ENCODE results near the gene SCGN.

SCGN gene

DNA sequence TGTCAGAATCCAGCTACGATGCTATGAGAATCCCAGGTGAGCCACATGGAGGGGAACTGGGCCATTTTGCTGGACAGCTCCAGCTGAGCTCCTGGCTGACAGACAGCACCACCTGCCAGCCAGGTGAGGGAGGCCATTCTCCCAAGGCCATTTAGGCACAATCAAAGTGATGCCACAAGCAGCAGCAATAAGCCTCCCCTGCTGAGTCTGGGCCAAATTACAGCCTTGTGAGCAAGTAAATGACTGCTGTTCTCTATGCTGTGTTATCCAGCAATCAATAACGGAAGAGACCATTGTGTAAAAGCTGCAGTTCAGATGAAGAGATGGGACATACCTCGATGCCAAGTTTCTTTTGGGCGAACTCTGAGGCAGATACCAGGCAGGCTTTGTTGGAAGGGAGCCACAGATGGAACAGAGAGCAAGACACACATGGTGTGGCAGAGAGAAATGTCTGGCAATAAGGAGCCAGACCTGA lies 14.0 kb upstream of the SCGN start:
- no peaks in the 10 kb centered on the region for H3K79me2 ChIP-seq (ENCODE audit: insufficient read depth, low read depth)
- H3K4me3 ChIP-seq (IDR thresholded peaks at IDR 0.05; ENCODE audit: insufficient read depth, low read depth, low read length) = no peak overlapping the region
- no peaks in the 10 kb centered on the region for H3K36me3 ChIP-seq (ENCODE audit: insufficient read depth)
- H4K20me1 ChIP-seq (ENCODE audit: insufficient read depth) = no peaks in the 10 kb centered on the region
- no peaks in the 10 kb centered on the region for H3K4me1 ChIP-seq (ENCODE audit: low read depth, poor library complexity, severe bottlenecking)
- TF ChIP-seq, protein P1, sequence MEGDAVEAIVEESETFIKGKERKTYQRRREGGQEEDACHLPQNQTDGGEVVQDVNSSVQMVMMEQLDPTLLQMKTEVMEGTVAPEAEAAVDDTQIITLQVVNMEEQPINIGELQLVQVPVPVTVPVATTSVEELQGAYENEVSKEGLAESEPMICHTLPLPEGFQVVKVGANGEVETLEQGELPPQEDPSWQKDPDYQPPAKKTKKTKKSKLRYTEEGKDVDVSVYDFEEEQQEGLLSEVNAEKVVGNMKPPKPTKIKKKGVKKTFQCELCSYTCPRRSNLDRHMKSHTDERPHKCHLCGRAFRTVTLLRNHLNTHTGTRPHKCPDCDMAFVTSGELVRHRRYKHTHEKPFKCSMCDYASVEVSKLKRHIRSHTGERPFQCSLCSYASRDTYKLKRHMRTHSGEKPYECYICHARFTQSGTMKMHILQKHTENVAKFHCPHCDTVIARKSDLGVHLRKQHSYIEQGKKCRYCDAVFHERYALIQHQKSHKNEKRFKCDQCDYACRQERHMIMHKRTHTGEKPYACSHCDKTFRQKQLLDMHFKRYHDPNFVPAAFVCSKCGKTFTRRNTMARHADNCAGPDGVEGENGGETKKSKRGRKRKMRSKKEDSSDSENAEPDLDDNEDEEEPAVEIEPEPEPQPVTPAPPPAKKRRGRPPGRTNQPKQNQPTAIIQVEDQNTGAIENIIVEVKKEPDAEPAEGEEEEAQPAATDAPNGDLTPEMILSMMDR (conservative IDR thresholded peaks at IDR 0.05; ENCODE audit: low read depth, low read length) = no peak
- no peaks in the 10 kb centered on the region for H3K27me3 ChIP-seq (ENCODE audit: insufficient read depth, low read depth)
- no peak overlapping the region for H3K9ac ChIP-seq
- no peak overlapping the region for H2AFZ ChIP-seq (ENCODE audit: low read depth)
- H3K4me2 ChIP-seq = no peak overlapping the region
- no peak overlapping the region for H3K27ac ChIP-seq

DNA sequence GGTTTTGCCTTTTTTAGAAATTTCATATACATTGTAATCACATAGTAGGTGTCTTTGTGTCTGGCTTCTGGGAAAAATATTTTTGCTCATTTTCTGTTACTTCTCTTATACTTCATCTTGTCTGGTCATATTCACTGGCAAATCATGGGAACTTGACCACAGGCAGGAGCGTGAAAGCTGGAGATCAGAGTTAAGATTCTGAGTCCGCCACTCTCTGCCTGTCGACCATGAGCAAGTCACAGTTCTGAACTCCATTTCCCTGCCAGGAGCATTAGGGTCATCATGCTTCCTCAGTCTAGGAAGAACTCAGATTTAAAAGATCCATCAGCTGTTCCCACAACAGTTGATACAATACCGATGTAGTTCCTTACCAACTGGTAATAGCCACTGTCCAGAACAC lies 12.4 kb upstream of the SCGN start:
- Histone ChIP-seq H3K4me3 (IDR thresholded peaks at IDR 0.05; ENCODE audit: insufficient read depth, low read depth, low read length) (no peak overlapping the region), H3K27me3 (ENCODE audit: insufficient read depth, low read depth) (no peaks in the 10 kb centered on the region), H3K27ac (no peak overlapping the region), H3K36me3 (ENCODE audit: insufficient read depth) (no peaks in the 10 kb centered on the region), H3K4me2 (no peak overlapping the region), H2AFZ (ENCODE audit: low read depth) (no peak overlapping the region), H3K79me2 (ENCODE audit: insufficient read depth, low read depth) (no peaks in the 10 kb centered on the region), H3K9ac (no peak overlapping the region), H3K4me1 (ENCODE audit: low read depth, poor library complexity, severe bottlenecking) (no peaks in the 10 kb centered on the region), H4K20me1 (ENCODE audit: insufficient read depth) (no peaks in the 10 kb centered on the region)
- TF ChIP-seq, protein P1 (conservative IDR thresholded peaks at IDR 0.05; ENCODE audit: low read depth, low read length) = no peak

- Histone ChIP-seq H3K4me1 (ENCODE audit: low read depth, poor library complexity, severe bottlenecking) (no peaks in the 10 kb centered on the region), H3K27me3 (ENCODE audit: insufficient read depth, low read depth) (no peaks in the 10 kb centered on the region), H3K36me3 (ENCODE audit: insufficient read depth) (no peaks in the 10 kb centered on the region), H3K9ac (no peak overlapping the region), H3K4me2 (no peak overlapping the region), H3K27ac (no peak overlapping the region), H3K4me3 (IDR thresholded peaks at IDR 0.05; ENCODE audit: insufficient read depth, low read depth, low read length) (no peak overlapping the region), H3K79me2 (ENCODE audit: insufficient read depth, low read depth) (no peaks in the 10 kb centered on the region), H4K20me1 (ENCODE audit: insufficient read depth) (no peaks in the 10 kb centered on the region), H2AFZ (ENCODE audit: low read depth) (no peak overlapping the region)
- TF ChIP-seq, protein P1 (conservative IDR thresholded peaks at IDR 0.05; ENCODE audit: low read depth, low read length) = no peak
These were observed 11.6 kb upstream of the SCGN start for GRCh38 chr6:25640446-25640845.

DNA sequence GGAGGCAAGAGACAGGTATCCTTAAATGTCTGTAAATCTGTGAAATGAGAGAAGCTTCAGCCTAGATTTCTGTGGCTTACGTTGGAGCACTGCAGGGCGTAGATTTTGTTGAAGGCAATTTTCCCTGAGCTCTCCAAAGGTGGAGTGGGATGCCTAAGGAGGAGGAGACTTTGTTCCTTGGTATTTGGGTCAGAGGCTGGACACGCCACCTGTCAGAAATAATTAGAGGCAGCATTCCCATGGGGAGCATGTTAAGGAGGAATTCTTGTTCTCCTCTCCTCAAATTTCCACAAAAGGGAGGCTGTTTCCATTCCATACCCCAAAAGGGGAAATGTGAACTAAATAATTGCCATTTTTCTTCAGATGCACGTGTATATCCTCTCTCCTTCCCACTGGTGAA lies 11.1 kb upstream of the SCGN start:
- TF ChIP-seq, protein P1 (conservative IDR thresholded peaks at IDR 0.05; ENCODE audit: low read depth, low read length) = no peak
- Histone ChIP-seq H3K4me3 (IDR thresholded peaks at IDR 0.05; ENCODE audit: insufficient read depth, low read depth, low read length) (no peak overlapping the region), H2AFZ (ENCODE audit: low read depth) (no peak overlapping the region), H3K4me1 (ENCODE audit: low read depth, poor library complexity, severe bottlenecking) (no peaks in the 10 kb centered on the region), H4K20me1 (ENCODE audit: insufficient read depth) (no peaks in the 10 kb centered on the region), H3K79me2 (ENCODE audit: insufficient read depth, low read depth) (no peaks in the 10 kb centered on the region), H3K36me3 (ENCODE audit: insufficient read depth) (no peaks in the 10 kb centered on the region), H3K4me2 (no peak overlapping the region), H3K9ac (no peak overlapping the region), H3K27ac (no peak overlapping the region), H3K27me3 (ENCODE audit: insufficient read depth, low read depth) (no peaks in the 10 kb centered on the region)

Measured in KMS-11 (cell line).